Liver (tissue), 9 donors: ENCODE data around the gene NCBP1. TPM values are rescaled to one million over a fixed set of nuclear protein-coding genes. Genes with fewer than 3 reads are reported as not detected.

Source experiments
- DNase-seq: peaks from one replicate; pipeline ENCODE4 v3.0.0-alpha.2; 2017; ENCODE audit warnings: low spot score
- H3K27ac ChIP-seq, 2 donors: one replicate each; pipeline ENCODE4 v1.7.0; 2013; ENCODE audit warnings: inconsistent platforms in 2 of 2, low read length in 2 of 2, control low read depth in 1 of 2, low read depth in 1 of 2, mild to moderate bottlenecking in 1 of 2
- H3K27me3 ChIP-seq, 4 donors: one replicate each; pipeline versions ENCODE4 v1.6.1 to v1.7.0; 2013; ENCODE audit warnings: low read length in 3 of 4, inconsistent platforms in 1 of 4, mild to moderate bottlenecking in 1 of 4, moderate library complexity in 1 of 4; ENCODE audit not compliant: control insufficient read depth in 4 of 4, insufficient read depth in 4 of 4
- H3K36me3 ChIP-seq, 4 donors: one replicate each; pipeline versions ENCODE4 v1.6.1 to v1.7.0; 2013; ENCODE audit warnings: low read length in 3 of 4, mild to moderate bottlenecking in 3 of 4, low read depth in 1 of 4, moderate library complexity in 1 of 4; ENCODE audit not compliant: control insufficient read depth in 4 of 4, insufficient read depth in 3 of 4
- H3K4me1 ChIP-seq, 4 donors: one replicate each; pipeline versions ENCODE4 v1.6.1 to v1.7.0; 2013; ENCODE audit warnings: low read length in 3 of 4, mild to moderate bottlenecking in 3 of 4, moderate library complexity in 1 of 4; ENCODE audit not compliant: control insufficient read depth in 4 of 4, insufficient read depth in 4 of 4
- H3K4me3 ChIP-seq, 3 donors: one replicate each; pipeline versions ENCODE4 v1.6.1 to v1.7.0; 2013; ENCODE audit warnings: low read length in 3 of 3, control low read depth in 1 of 3, low read depth in 1 of 3, mild to moderate bottlenecking in 1 of 3
- H3K9ac ChIP-seq, 2 donors: one replicate each; pipeline ENCODE4 v1.7.0; 2013; ENCODE audit warnings: low read length in 2 of 2, mild to moderate bottlenecking in 2 of 2, moderate library complexity in 2 of 2, control low read depth in 1 of 2, low read depth in 1 of 2
- H3K9me3 ChIP-seq, 4 donors: one replicate each; pipeline versions ENCODE4 v1.6.1 to v1.7.0; 2013; ENCODE audit warnings: low read length in 3 of 4; ENCODE audit not compliant: control insufficient read depth in 4 of 4
- CTCF ChIP-seq: fragments of 150-350 bp; IDR thresholded peaks from 2 replicates; pipeline ENCODE4 v1.5.1; 2017; ENCODE audit warnings: improper control_type of control experiment, low read depth, low read length; ENCODE audit not compliant: missing input control
- EGR1 ChIP-seq, 2 donors: IDR thresholded peaks; 2 replicates each; pipeline ENCODE4 v1.6.1; 2016 to 2018; ENCODE audit warnings: antibody characterized with exemption in 2 of 2, low read depth in 2 of 2
- FOXA1 ChIP-seq: IDR thresholded peaks from 2 replicates; pipeline ENCODE4 v1.6.1; 2016; ENCODE audit warnings: antibody characterized with exemption
- FOXA2 ChIP-seq: IDR thresholded peaks from 2 replicates; pipeline ENCODE4 v1.6.1; 2016; ENCODE audit warnings: antibody characterized with exemption
- GABPA ChIP-seq, 2 donors: IDR thresholded peaks in 1 of 2; conservative IDR thresholded peaks in 1 of 2; 2 replicates each; pipeline ENCODE4 v1.6.1; 2016; ENCODE audit warnings: antibody characterized with exemption in 2 of 2, mild to moderate bottlenecking in 1 of 2, moderate library complexity in 1 of 2
- HNF4A ChIP-seq, 2 donors: conservative IDR thresholded peaks; 2 replicates each; pipeline ENCODE4 v1.6.1; 2016; ENCODE audit warnings: antibody characterized with exemption in 2 of 2, mild to moderate bottlenecking in 2 of 2
- HNF4G ChIP-seq: IDR thresholded peaks from 2 replicates; pipeline ENCODE4 v1.6.1; 2016; ENCODE audit warnings: antibody characterized with exemption
- JUND ChIP-seq, 2 donors: IDR thresholded peaks; 2 replicates each; pipeline ENCODE4 v1.6.1; 2016; ENCODE audit warnings: antibody characterized with exemption in 2 of 2
- MAX ChIP-seq: IDR thresholded peaks from 2 replicates; pipeline ENCODE4 v1.6.1; 2016; ENCODE audit warnings: antibody characterized with exemption
- NR2F2 ChIP-seq: IDR thresholded peaks from 2 replicates; pipeline ENCODE4 v1.6.1; 2016; ENCODE audit warnings: antibody characterized with exemption
- REST ChIP-seq: IDR thresholded peaks from 2 replicates; pipeline ENCODE4 v1.6.1; 2016; ENCODE audit warnings: antibody characterized with exemption, mild to moderate bottlenecking
- RXRA ChIP-seq, 2 donors: IDR thresholded peaks; 2 replicates each; pipeline ENCODE4 v1.6.1; 2017 to 2018; ENCODE audit warnings: antibody characterized with exemption in 2 of 2, mild to moderate bottlenecking in 1 of 2
- SP1 ChIP-seq: IDR thresholded peaks from 2 replicates; pipeline ENCODE4 v1.6.1; 2018; ENCODE audit warnings: antibody characterized with exemption, mild to moderate bottlenecking
- TAF1 ChIP-seq: conservative IDR thresholded peaks from 2 replicates; pipeline ENCODE4 v1.6.1; 2016; ENCODE audit warnings: antibody characterized with exemption, mild to moderate bottlenecking
- YY1 ChIP-seq: IDR thresholded peaks from 2 replicates; pipeline ENCODE4 v1.6.1; 2016; ENCODE audit warnings: antibody characterized with exemption, mild to moderate bottlenecking
- WGBS: extraction: QIAGEN DNeasy Blood & Tissue Kit; methylation state at CpG from one replicate; pipeline ENCODE4 v1.1.7; 2013; 5-methylcytosine and 5-hydroxymethylcytosine counted together
- polyA plus RNA-seq, 2 donors: library from polyadenylated mRNA; stranded (reverse) in 1 of 2; unstranded in 1 of 2; fragments of 200-250 nt in 1 of 2; fragments of >200 nt in 1 of 2; fragmentation: Nextera tagmentation in 1 of 2; extraction: Ambion mirVana in 1 of 2; gene quantifications; one replicate each; pipeline versions ENCODE4 v1.2.1 to v1.2.3, GENCODE V29; 2013 to 2015
- total RNA-seq, 2 donors: library from RNA; depleted of rRNA; stranded (reverse); fragments of >200 nt; gene quantifications; one replicate each; pipeline ENCODE4 v1.2.3, GENCODE V29; 2014
- donor health status: healthy.
- donor health status: healthy.
- donor health status: healthy.
- donor health status: healthy.
- donor health status: healthy.

The NCBP1 gene
- total and polyA plus RNA-seq, 4 donors = 6.6 to 16.6 (median 12.5) TPM

- H3K9ac ChIP-seq = no peak overlapping the region
- peaks cover 0 to 4% (median 2%) of the 10 kb centered on the region in 4 donors for H3K4me1 ChIP-seq
- H3K27me3 ChIP-seq = no peaks in the 10 kb centered on the region
- H3K9me3 ChIP-seq = no peaks in the 10 kb centered on the region
- DNase-seq = no peak
- 93% methylated on average over 10 of the region's 10 CpGs for WGBS
- peaks cover 11 to 59% (median 47%) of the 10 kb centered on the region in 4 donors for H3K36me3 ChIP-seq
- no peak overlapping the region for H3K4me3 ChIP-seq
- no peak overlapping the region for H3K27ac ChIP-seq
- TF ChIP-seq CTCF (no peak), MAX (no peak), YY1 (no peak), HNF4G (no peak), FOXA2 (no peak), GABPA (IDR thresholded peaks at IDR 0.05 in 1 of 2, conservative IDR thresholded peaks at IDR 0.05 in 1 of 2) (no peak), REST (no peak), JUND (IDR thresholded peaks at IDR 0.05) (no peak), HNF4A (conservative IDR thresholded peaks at IDR 0.05) (no peak), TAF1 (no peak), EGR1 (IDR thresholded peaks at IDR 0.05; ENCODE audit: low read depth in 2 of 2) (no peak), SP1 (no peak), NR2F2 (no peak), FOXA1 (no peak)
These were observed 31.2 kb upstream of the NCBP1 start for GRCh38 chr9:97602430-97602829.

- TF ChIP-seq RXRA (IDR thresholded peaks at IDR 0.05) (no peak), HNF4G (no peak)
- H3K36me3 ChIP-seq = peaks cover 12 to 65% (median 46%) of the 10 kb centered on the region in 4 donors
- DNase-seq = no peak
- no peak overlapping the region for H3K27ac ChIP-seq
- H3K4me1 ChIP-seq = no peaks in the 10 kb centered on the region
- H3K9me3 ChIP-seq = no peaks in the 10 kb centered on the region
- WGBS = 96% methylated on average over 17 of the region's 17 CpGs
- H3K4me3 ChIP-seq = no peak overlapping the region
- H3K27me3 ChIP-seq = no peaks in the 10 kb centered on the region
- no peak overlapping the region for H3K9ac ChIP-seq
These were observed 28.5 kb upstream of the NCBP1 start for GRCh38 chr9:97604901-97605645.
